Liver (tissue), 9 donors: ENCODE data around the gene SLC12A9. TPM values are rescaled to one million over a fixed set of nuclear protein-coding genes. Genes with fewer than 3 reads are reported as not detected.

Experiments
- DNase-seq: peaks from one replicate; pipeline ENCODE4 v3.0.0-alpha.2; 2017; ENCODE audit warnings: low spot score
- H3K27ac ChIP-seq, 2 donors: one replicate each; pipeline ENCODE4 v1.7.0; 2013; ENCODE audit warnings: inconsistent platforms in 2 of 2, low read length in 2 of 2, control low read depth in 1 of 2, low read depth in 1 of 2, mild to moderate bottlenecking in 1 of 2
- H3K27me3 ChIP-seq, 4 donors: one replicate each; pipeline versions ENCODE4 v1.6.1 to v1.7.0; 2013; ENCODE audit warnings: low read length in 3 of 4, inconsistent platforms in 1 of 4, mild to moderate bottlenecking in 1 of 4, moderate library complexity in 1 of 4; ENCODE audit not compliant: control insufficient read depth in 4 of 4, insufficient read depth in 4 of 4
- H3K36me3 ChIP-seq, 4 donors: one replicate each; pipeline versions ENCODE4 v1.6.1 to v1.7.0; 2013; ENCODE audit warnings: low read length in 3 of 4, mild to moderate bottlenecking in 3 of 4, low read depth in 1 of 4, moderate library complexity in 1 of 4; ENCODE audit not compliant: control insufficient read depth in 4 of 4, insufficient read depth in 3 of 4
- H3K4me1 ChIP-seq, 4 donors: one replicate each; pipeline versions ENCODE4 v1.6.1 to v1.7.0; 2013; ENCODE audit warnings: low read length in 3 of 4, mild to moderate bottlenecking in 3 of 4, moderate library complexity in 1 of 4; ENCODE audit not compliant: control insufficient read depth in 4 of 4, insufficient read depth in 4 of 4
- H3K4me3 ChIP-seq, 3 donors: one replicate each; pipeline versions ENCODE4 v1.6.1 to v1.7.0; 2013; ENCODE audit warnings: low read length in 3 of 3, control low read depth in 1 of 3, low read depth in 1 of 3, mild to moderate bottlenecking in 1 of 3
- H3K9ac ChIP-seq, 2 donors: one replicate each; pipeline ENCODE4 v1.7.0; 2013; ENCODE audit warnings: low read length in 2 of 2, mild to moderate bottlenecking in 2 of 2, moderate library complexity in 2 of 2, control low read depth in 1 of 2, low read depth in 1 of 2
- H3K9me3 ChIP-seq, 4 donors: one replicate each; pipeline versions ENCODE4 v1.6.1 to v1.7.0; 2013; ENCODE audit warnings: low read length in 3 of 4; ENCODE audit not compliant: control insufficient read depth in 4 of 4
- ATF3 ChIP-seq: IDR thresholded peaks from 2 replicates; pipeline ENCODE4 v1.6.1; 2016; ENCODE audit warnings: antibody characterized with exemption
- CTCF ChIP-seq: fragments of 150-350 bp; IDR thresholded peaks from 2 replicates; pipeline ENCODE4 v1.5.1; 2017; ENCODE audit warnings: improper control_type of control experiment, low read depth, low read length; ENCODE audit not compliant: missing input control
- EGR1 ChIP-seq, 2 donors: IDR thresholded peaks; 2 replicates each; pipeline ENCODE4 v1.6.1; 2016 to 2018; ENCODE audit warnings: antibody characterized with exemption in 2 of 2, low read depth in 2 of 2
- FOXA1 ChIP-seq: IDR thresholded peaks from 2 replicates; pipeline ENCODE4 v1.6.1; 2016; ENCODE audit warnings: antibody characterized with exemption
- GABPA ChIP-seq, 2 donors: IDR thresholded peaks in 1 of 2; conservative IDR thresholded peaks in 1 of 2; 2 replicates each; pipeline ENCODE4 v1.6.1; 2016; ENCODE audit warnings: antibody characterized with exemption in 2 of 2, mild to moderate bottlenecking in 1 of 2, moderate library complexity in 1 of 2
- HNF4A ChIP-seq, 2 donors: conservative IDR thresholded peaks; 2 replicates each; pipeline ENCODE4 v1.6.1; 2016; ENCODE audit warnings: antibody characterized with exemption in 2 of 2, mild to moderate bottlenecking in 2 of 2
- HNF4G ChIP-seq: IDR thresholded peaks from 2 replicates; pipeline ENCODE4 v1.6.1; 2016; ENCODE audit warnings: antibody characterized with exemption
- JUND ChIP-seq, 2 donors: IDR thresholded peaks; 2 replicates each; pipeline ENCODE4 v1.6.1; 2016; ENCODE audit warnings: antibody characterized with exemption in 2 of 2
- MAX ChIP-seq: IDR thresholded peaks from 2 replicates; pipeline ENCODE4 v1.6.1; 2016; ENCODE audit warnings: antibody characterized with exemption
- NR2F2 ChIP-seq: IDR thresholded peaks from 2 replicates; pipeline ENCODE4 v1.6.1; 2016; ENCODE audit warnings: antibody characterized with exemption
- RAD21 ChIP-seq, 2 donors: IDR thresholded peaks; 2 replicates each; pipeline ENCODE4 v1.6.1; 2016; ENCODE audit warnings: antibody characterized with exemption in 2 of 2, mild to moderate bottlenecking in 2 of 2
- REST ChIP-seq: IDR thresholded peaks from 2 replicates; pipeline ENCODE4 v1.6.1; 2016; ENCODE audit warnings: antibody characterized with exemption, mild to moderate bottlenecking
- RXRA ChIP-seq, 2 donors: IDR thresholded peaks; 2 replicates each; pipeline ENCODE4 v1.6.1; 2017 to 2018; ENCODE audit warnings: antibody characterized with exemption in 2 of 2, mild to moderate bottlenecking in 1 of 2
- SP1 ChIP-seq: IDR thresholded peaks from 2 replicates; pipeline ENCODE4 v1.6.1; 2018; ENCODE audit warnings: antibody characterized with exemption, mild to moderate bottlenecking
- TAF1 ChIP-seq: conservative IDR thresholded peaks from 2 replicates; pipeline ENCODE4 v1.6.1; 2016; ENCODE audit warnings: antibody characterized with exemption, mild to moderate bottlenecking
- YY1 ChIP-seq: IDR thresholded peaks from 2 replicates; pipeline ENCODE4 v1.6.1; 2016; ENCODE audit warnings: antibody characterized with exemption, mild to moderate bottlenecking
- WGBS: extraction: QIAGEN DNeasy Blood & Tissue Kit; methylation state at CpG from one replicate; pipeline ENCODE4 v1.1.7; 2013; 5-methylcytosine and 5-hydroxymethylcytosine counted together
- polyA plus RNA-seq, 2 donors: library from polyadenylated mRNA; stranded (reverse) in 1 of 2; unstranded in 1 of 2; fragments of 200-250 nt in 1 of 2; fragments of >200 nt in 1 of 2; fragmentation: Nextera tagmentation in 1 of 2; extraction: Ambion mirVana in 1 of 2; gene quantifications; one replicate each; pipeline versions ENCODE4 v1.2.1 to v1.2.3, GENCODE V29; 2013 to 2015
- total RNA-seq, 2 donors: library from RNA; depleted of rRNA; stranded (reverse); fragments of >200 nt; gene quantifications; one replicate each; pipeline ENCODE4 v1.2.3, GENCODE V29; 2014
- donor health status: healthy.
- donor health status: healthy.
- donor health status: healthy.
- donor health status: healthy.
- donor health status: healthy.

Gene SLC12A9
- total and polyA plus RNA-seq, 4 donors, result 1.8 to 17.2 (median 9.4) TPM

- no peak for TF ChIP-seq YY1
- TF ChIP-seq SP1, result no peak
- TF ChIP-seq JUND (IDR thresholded peaks at IDR 0.05), result no peak
- no peak for TF ChIP-seq NR2F2
- no peak for TF ChIP-seq ATF3
- peak; percentile 66 to 81 for TF ChIP-seq RAD21 (IDR thresholded peaks at IDR 0.05)
Measured at GRCh38 chr7:100896732-100897608, 44.5 kb downstream of the SLC12A9 start (continued).

- H3K9ac ChIP-seq, result no peak overlapping the region
- H3K4me1 ChIP-seq, result peaks cover 9 to 41% (median 24%) of the 10 kb centered on the region in 4 donors
- no peak for DNase-seq
- H3K9me3 ChIP-seq, result no peaks in the 10 kb centered on the region
- no peak for TF ChIP-seq FOXA1
- TF ChIP-seq RAD21 (IDR thresholded peaks at IDR 0.05), result no peak
- no peak for TF ChIP-seq NR2F2
- TF ChIP-seq TAF1, result no peak
- no peak for TF ChIP-seq RXRA (IDR thresholded peaks at IDR 0.05)
- TF ChIP-seq SP1, result no peak
- no peak for TF ChIP-seq HNF4G
- TF ChIP-seq HNF4A (conservative IDR thresholded peaks at IDR 0.05), result no peak
- TF ChIP-seq REST, result no peak
- no peak for TF ChIP-seq JUND (IDR thresholded peaks at IDR 0.05)
- TF ChIP-seq CTCF, result no peak
- TF ChIP-seq YY1, result no peak
- no peak for TF ChIP-seq GABPA (IDR thresholded peaks at IDR 0.05 in 1 of 2, conservative IDR thresholded peaks at IDR 0.05 in 1 of 2)
- no peak for TF ChIP-seq MAX
- TF ChIP-seq EGR1 (IDR thresholded peaks at IDR 0.05; ENCODE audit: low read depth in 2 of 2), result no peak
- no peak for TF ChIP-seq ATF3
- WGBS, result 69% methylated on average over 13 of the region's 13 CpGs
- H3K27ac ChIP-seq, result peak overlapping the region in 1 of 2 donors; percentile 32
- H3K36me3 ChIP-seq, result no peaks in the 10 kb centered on the region
- H3K4me3 ChIP-seq, result no peak overlapping the region
- peaks cover 0 to 6% (median 0%) of the 10 kb centered on the region in 4 donors for H3K27me3 ChIP-seq
Measured at GRCh38 chr7:100897772-100898454, 45.4 kb downstream of the SLC12A9 start.
